HepG2 (cell line): ENCODE measurements around the gene SH2D5. TPM values are rescaled to one million over a fixed set of nuclear protein-coding genes. Genes with fewer than 3 reads are reported as not detected.

Experiments used
- ADNP ChIP-seq: sonication (generic); formaldehyde crosslinking; IDR thresholded peaks from 2 replicates; pipeline ENCODE4 v1.4.0; 2020; ENCODE audit warnings: missing genetic modification reagents
- ARHGAP35 ChIP-seq: sonication (generic); formaldehyde crosslinking; IDR thresholded peaks from 2 replicates; pipeline ENCODE4 v1.9.0; 2022; ENCODE audit warnings: mild to moderate bottlenecking, inconsistent platforms, moderate library complexity, missing genetic modification reagents, borderline replicate concordance
- FOXC1 ChIP-seq: sonication (generic); formaldehyde crosslinking; IDR thresholded peaks from 2 replicates; pipeline ENCODE4 v1.8.0; 2022; ENCODE audit warnings: mild to moderate bottlenecking, missing genetic modification reagents, borderline replicate concordance
- HDAC1 ChIP-seq: sonication (generic); formaldehyde crosslinking; IDR thresholded peaks from 2 replicates; pipeline ENCODE4 v1.5.1; 2020; ENCODE audit warnings: mild to moderate bottlenecking, missing genetic modification reagents
- JUND ChIP-seq: sonication (generic); formaldehyde crosslinking; IDR thresholded peaks from 2 replicates; pipeline ENCODE4 v1.8.0; 2022; ENCODE audit warnings: mild to moderate bottlenecking, missing genetic modification reagents
- KDM2A ChIP-seq: sonication (generic); formaldehyde crosslinking; IDR thresholded peaks from 2 replicates; pipeline ENCODE4 v1.4.0; 2020; ENCODE audit warnings: low read depth, missing genetic modification reagents, borderline replicate concordance
- KLF9 ChIP-seq: IDR thresholded peaks from 2 replicates; pipeline ENCODE4 v1.6.1; 2016; ENCODE audit warnings: low read depth
- SATB2 ChIP-seq: sonication (generic); formaldehyde crosslinking; IDR thresholded peaks from 2 replicates; pipeline ENCODE4 v1.5.0; 2020; ENCODE audit warnings: missing genetic modification reagents
- ZIK1 ChIP-seq: sonication (generic); formaldehyde crosslinking; IDR thresholded peaks from 2 replicates; pipeline ENCODE4 v1.5.0; 2020; ENCODE audit warnings: mild to moderate bottlenecking, low read depth, missing genetic modification reagents, borderline replicate concordance
- ZNF180 ChIP-seq: sonication (generic); formaldehyde crosslinking; IDR thresholded peaks from 2 replicates; pipeline ENCODE4 v1.4.0; 2020; ENCODE audit warnings: low read depth, missing genetic modification reagents, borderline replicate concordance
- ZNF572 ChIP-seq: sonication (generic); formaldehyde crosslinking; IDR thresholded peaks from 2 replicates; pipeline ENCODE4 v1.5.1; 2020; ENCODE audit warnings: mild to moderate bottlenecking, missing genetic modification reagents
- ZNF724P ChIP-seq: sonication (generic); formaldehyde crosslinking; IDR thresholded peaks from 2 replicates; pipeline ENCODE4 v1.8.0; 2022; ENCODE audit warnings: missing genetic modification reagents, borderline replicate concordance
- polyA plus RNA-seq, 8 experiments: library from polyadenylated mRNA; depleted of rRNA in 3 of 8; stranded (reverse) in 7 of 8; unstranded in 1 of 8; fragments of >200 nt; fragmentation: Illumina TruSeq in 4 of 8; extraction: Trizol in 4 of 8; gene quantifications; 2 replicates each; pipeline versions ENCODE4 v1.2.1 to v1.2.3, GENCODE V29; 2011 to 2016; ENCODE audit warnings: low read depth in 4 of 8, missing spikeins in 1 of 8, mixed read lengths in 1 of 8; ENCODE audit not compliant: insufficient read depth in 1 of 8
- total RNA-seq, 5 experiments: library from RNA; depleted of rRNA; stranded (reverse); fragments of >200 nt; fragmentation: Illumina TruSeq; extraction: Trizol; gene quantifications; 2 replicates each; pipeline ENCODE4 v1.2.3, GENCODE V29; 2016; ENCODE audit warnings: low read depth in 1 of 5
- TF ChIP-seq, protein P1 (sequence below): sonication (generic); formaldehyde crosslinking; IDR thresholded peaks from 2 replicates; pipeline ENCODE4 v1.4.0; 2020; ENCODE audit warnings: missing genetic modification reagents
- TF ChIP-seq, protein P2 (sequence below): sonication (generic); formaldehyde crosslinking; IDR thresholded peaks from 2 replicates; pipeline ENCODE4 v1.4.0; 2020; ENCODE audit warnings: low read depth, mild to moderate bottlenecking, missing genetic modification reagents
- TF ChIP-seq, protein P3 (sequence below): sonication (generic); formaldehyde crosslinking; IDR thresholded peaks from 2 replicates; pipeline ENCODE4 v1.4.0; 2020; ENCODE audit warnings: missing genetic modification reagents
- TF ChIP-seq, protein P4 (sequence below): sonication (generic); formaldehyde crosslinking; IDR thresholded peaks from 2 replicates; pipeline ENCODE4 v1.5.1; 2020; ENCODE audit warnings: missing genetic modification reagents, mild to moderate bottlenecking, borderline replicate concordance
- TF ChIP-seq, protein P5 (sequence below): IDR thresholded peaks from 2 replicates; pipeline ENCODE4 v1.6.1; 2016; ENCODE audit warnings: mild to moderate bottlenecking

SH2D5 gene
- total and polyA plus RNA-seq, 2 of the 13 experiments (the other 11 are each of a cell fraction or from before 2014, with no cell fraction given), result 1.2 to 3.4 TPM

DNA sequence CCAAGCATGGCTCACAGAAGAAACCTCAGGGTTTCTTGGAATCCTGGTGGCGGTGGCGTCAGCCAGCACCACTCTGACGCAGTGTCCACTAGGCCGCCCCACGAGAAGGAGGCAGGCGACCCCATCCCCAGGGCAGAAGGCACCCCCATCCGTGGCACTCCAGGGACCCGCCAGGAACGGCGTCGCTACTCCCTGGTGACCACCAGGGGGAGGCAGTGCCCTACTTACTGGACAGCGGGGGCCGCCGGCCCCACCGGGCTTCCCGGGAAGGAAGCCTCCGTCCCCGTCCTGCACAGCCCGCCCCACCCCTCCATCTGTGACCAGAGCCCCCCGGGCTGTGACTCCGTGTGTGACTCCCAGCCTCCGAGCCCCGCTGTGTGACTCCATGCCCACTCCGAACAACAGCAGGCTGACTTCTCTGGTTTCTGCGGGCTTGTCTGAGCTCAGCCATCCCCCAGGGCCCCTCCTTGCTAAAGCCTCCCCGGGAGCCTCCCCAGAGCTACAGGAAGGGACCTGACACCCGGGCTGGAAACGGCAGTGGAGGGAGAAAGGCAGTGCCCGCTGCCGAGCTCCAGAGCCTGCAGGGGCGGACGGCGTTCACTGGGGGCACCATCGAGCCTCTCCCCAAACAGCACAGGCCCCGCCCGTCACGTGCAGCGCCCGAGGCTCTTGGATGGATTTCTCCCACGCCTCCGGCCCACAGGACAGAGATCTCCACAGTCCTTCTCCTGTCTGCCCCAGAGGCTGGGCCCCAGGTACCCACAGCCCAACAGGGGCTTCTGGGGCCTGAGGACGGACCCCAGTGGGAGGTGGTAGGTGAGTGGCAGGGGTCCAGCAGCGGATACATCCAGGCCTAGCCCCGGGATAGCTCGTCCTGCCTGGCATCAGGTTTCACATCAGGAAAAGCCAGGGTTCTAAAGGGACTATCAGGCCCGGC lies 35.8 kb downstream of the SH2D5 start (continued):
- TF ChIP-seq ZIK1 (no peak), KLF9 (no peak), FOXC1 (CRISPR knock-in tag) (0 out of 2 replicates have a peak, but pooled peaks have one; percentile 53), ZNF572 (CRISPR knock-in tag) (no peak), SATB2 (CRISPR knock-in tag) (no peak), ADNP (CRISPR knock-in tag) (peak; percentile 60; the same call in 1 of the 2 replicates), ARHGAP35 (CRISPR knock-in tag) (no peak), ZNF724P (0 out of 2 replicates have a peak, but pooled peaks have one; percentile 43), JUND (no peak), ZNF180 (CRISPR knock-in tag) (no peak), KDM2A (CRISPR knock-in tag) (peak; percentile 80), HDAC1 (peak; percentile 40; the same call in 1 of the 2 replicates)
- TF ChIP-seq, protein P1, sequence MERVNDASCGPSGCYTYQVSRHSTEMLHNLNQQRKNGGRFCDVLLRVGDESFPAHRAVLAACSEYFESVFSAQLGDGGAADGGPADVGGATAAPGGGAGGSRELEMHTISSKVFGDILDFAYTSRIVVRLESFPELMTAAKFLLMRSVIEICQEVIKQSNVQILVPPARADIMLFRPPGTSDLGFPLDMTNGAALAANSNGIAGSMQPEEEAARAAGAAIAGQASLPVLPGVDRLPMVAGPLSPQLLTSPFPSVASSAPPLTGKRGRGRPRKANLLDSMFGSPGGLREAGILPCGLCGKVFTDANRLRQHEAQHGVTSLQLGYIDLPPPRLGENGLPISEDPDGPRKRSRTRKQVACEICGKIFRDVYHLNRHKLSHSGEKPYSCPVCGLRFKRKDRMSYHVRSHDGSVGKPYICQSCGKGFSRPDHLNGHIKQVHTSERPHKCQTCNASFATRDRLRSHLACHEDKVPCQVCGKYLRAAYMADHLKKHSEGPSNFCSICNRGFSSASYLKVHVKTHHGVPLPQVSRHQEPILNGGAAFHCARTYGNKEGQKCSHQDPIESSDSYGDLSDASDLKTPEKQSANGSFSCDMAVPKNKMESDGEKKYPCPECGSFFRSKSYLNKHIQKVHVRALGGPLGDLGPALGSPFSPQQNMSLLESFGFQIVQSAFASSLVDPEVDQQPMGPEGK (CRISPR knock-in tag), result peak; percentile 91
- TF ChIP-seq, protein P2, sequence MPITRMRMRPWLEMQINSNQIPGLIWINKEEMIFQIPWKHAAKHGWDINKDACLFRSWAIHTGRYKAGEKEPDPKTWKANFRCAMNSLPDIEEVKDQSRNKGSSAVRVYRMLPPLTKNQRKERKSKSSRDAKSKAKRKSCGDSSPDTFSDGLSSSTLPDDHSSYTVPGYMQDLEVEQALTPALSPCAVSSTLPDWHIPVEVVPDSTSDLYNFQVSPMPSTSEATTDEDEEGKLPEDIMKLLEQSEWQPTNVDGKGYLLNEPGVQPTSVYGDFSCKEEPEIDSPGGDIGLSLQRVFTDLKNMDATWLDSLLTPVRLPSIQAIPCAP (CRISPR knock-in tag), result no peak
- TF ChIP-seq, protein P3, sequence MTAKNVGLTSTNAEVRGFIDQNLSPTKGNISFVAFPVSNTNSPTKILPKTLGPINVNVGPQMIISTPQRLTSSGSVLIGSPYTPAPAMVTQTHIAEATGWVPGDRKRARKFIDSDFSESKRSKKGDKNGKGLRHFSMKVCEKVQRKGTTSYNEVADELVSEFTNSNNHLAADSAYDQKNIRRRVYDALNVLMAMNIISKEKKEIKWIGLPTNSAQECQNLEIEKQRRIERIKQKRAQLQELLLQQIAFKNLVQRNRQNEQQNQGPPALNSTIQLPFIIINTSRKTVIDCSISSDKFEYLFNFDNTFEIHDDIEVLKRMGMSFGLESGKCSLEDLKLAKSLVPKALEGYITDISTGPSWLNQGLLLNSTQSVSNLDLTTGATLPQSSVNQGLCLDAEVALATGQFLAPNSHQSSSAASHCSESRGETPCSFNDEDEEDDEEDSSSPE, result peak; percentile 57
- TF ChIP-seq, protein P4, sequence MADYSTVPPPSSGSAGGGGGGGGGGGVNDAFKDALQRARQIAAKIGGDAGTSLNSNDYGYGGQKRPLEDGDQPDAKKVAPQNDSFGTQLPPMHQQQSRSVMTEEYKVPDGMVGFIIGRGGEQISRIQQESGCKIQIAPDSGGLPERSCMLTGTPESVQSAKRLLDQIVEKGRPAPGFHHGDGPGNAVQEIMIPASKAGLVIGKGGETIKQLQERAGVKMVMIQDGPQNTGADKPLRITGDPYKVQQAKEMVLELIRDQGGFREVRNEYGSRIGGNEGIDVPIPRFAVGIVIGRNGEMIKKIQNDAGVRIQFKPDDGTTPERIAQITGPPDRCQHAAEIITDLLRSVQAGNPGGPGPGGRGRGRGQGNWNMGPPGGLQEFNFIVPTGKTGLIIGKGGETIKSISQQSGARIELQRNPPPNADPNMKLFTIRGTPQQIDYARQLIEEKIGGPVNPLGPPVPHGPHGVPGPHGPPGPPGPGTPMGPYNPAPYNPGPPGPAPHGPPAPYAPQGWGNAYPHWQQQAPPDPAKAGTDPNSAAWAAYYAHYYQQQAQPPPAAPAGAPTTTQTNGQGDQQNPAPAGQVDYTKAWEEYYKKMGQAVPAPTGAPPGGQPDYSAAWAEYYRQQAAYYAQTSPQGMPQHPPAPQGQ (CRISPR knock-in tag), result 0 out of 2 replicates have a peak, but pooled peaks have one; percentile 37
- TF ChIP-seq, protein P5, sequence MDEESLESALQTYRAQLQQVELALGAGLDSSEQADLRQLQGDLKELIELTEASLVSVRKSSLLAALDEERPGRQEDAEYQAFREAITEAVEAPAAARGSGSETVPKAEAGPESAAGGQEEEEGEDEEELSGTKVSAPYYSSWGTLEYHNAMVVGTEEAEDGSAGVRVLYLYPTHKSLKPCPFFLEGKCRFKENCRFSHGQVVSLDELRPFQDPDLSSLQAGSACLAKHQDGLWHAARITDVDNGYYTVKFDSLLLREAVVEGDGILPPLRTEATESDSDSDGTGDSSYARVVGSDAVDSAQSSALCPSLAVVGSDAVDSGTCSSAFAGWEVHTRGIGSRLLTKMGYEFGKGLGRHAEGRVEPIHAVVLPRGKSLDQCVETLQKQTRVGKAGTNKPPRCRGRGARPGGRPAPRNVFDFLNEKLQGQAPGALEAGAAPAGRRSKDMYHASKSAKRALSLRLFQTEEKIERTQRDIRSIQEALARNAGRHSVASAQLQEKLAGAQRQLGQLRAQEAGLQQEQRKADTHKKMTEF (CRISPR knock-in tag), result peak; percentile 70
